GM18517 (cell line): ENCODE measurements around the gene LAMA5.

ENCODE experiments used
- ATAC-seq: cut with Tn5 transposase; IDR thresholded peaks from one replicate; pipeline ENCODE4 v1.9.1; 2021; ENCODE audit warnings: mild to moderate bottlenecking, moderate library complexity; ENCODE audit not compliant: unreplicated experiment

LAMA5 gene

GRCh38 chr20:62305765-62306413, 61.2 kb downstream of the LAMA5 start:
- ATAC-seq: no peak

DNA sequence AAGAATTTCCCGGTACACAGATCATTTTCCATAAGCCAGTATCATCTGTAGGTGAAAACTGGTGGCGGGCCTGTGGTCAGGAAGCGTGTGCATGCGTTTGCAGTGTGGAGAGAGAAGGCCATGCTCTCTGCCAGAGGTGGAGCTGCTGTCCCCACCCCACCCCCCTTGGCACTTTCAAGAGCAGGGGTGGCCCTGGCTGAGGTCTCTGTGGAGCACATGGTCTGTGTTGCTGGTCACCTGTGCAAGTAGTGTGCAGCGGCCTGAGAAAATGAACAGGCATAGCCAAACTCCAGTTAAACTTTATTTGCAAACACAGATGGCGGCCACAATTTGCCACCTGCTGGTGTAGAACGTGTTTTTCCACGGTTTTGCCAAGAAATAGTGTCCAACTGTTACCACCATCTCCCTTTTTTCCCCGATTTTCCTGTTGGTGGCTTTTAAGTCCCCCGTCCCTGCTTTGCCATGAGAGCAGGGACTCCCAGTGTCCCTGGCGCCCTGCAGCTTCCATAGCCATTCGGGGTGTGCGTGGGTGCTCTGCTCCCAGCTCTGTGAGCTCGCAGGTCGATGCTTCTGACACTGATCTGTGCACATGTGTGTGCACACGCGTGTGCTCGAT, 61.9 kb downstream of the LAMA5 start:
- ATAC-seq: no peak

GRCh38 chr20:62304331-62305148, 62.6 kb downstream of the LAMA5 start:
- no peak for ATAC-seq

DNA sequence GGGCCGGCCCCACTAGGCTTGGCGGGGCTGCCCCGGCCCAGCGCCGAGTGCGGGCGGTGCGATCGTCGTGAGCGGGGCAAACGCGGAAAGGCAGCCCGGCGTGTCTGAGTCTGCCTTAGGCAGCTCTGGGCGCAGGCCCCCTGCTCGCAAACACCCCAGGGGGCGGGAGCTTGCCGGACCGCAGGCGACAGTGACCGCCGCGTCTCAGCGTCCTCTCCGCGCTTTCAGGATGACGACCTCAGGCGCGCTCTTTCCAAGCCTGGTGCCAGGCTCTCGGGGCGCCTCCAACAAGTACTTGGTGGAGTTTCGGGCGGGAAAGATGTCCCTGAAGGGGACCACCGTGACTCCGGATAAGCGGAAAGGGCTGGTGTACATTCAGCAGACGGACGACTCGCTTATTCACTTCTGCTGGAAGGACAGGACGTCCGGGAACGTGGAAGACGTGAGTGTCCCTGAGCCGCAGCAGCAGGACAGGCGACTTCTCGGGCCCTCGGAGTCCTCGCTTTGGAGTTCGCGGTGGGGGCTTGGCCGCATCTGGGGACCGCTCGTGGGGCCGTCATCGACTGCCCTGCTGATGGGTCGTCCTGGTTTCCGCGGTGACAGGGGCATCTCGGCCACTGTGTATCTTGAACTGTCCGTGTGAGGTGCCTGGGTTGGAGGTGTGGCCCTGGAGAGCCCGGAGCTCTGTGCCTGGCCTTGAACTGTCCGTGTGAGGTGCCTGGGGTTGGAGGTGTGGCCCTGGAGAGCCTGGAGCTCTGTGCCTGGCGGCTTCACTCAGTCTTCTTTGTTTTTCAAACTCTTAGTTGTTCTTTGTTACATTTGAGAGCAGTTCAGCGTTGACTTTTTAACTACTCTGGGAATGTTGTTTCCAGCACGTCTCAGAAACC, 63.5 kb downstream of the LAMA5 start:
- ATAC-seq: peak; percentile 9

- ATAC-seq: no peak
Measured at GRCh38 chr20:62303062-62303339, 64.1 kb downstream of the LAMA5 start.

- ATAC-seq: peak; percentile 84
Measured at GRCh38 chr20:62302341-62303061, 64.6 kb downstream of the LAMA5 start, which contains the start of gene ADRM1. Gene ADRM1 (plus strand): TSS chr20:62302997. CDS start chr20:62303569, 572 bp downstream.

- peak; percentile 38 for ATAC-seq
Measured at GRCh38 chr20:62301773-62302340, 65.3 kb downstream of the LAMA5 start.

DNA sequence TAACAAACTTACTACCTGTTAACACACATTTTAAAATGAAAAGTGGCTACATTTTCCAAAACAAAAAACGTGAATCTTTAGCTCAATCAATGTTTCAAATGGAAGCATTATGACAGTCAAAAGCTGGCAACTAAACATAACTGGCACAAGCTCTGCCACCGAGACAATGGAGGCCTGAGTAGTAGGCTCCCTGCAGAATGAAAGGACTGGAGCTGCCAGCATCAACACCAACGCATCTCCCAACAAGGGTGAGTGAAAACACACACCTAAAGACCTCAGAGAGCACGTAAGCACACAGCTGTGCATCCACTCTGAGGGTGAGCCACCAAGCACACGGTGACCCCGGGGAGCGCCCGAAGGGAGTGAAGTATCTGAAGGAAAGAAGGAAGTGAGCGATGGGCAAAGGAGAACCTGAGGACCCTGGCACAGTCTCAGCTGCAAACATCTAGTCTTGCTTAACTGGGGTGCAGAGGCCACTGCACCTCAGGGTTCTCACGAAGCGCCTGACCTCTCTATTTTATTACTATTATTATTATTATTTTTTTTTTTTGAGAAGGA, 65.9 kb downstream of the LAMA5 start:
- ATAC-seq: no peak

DNA sequence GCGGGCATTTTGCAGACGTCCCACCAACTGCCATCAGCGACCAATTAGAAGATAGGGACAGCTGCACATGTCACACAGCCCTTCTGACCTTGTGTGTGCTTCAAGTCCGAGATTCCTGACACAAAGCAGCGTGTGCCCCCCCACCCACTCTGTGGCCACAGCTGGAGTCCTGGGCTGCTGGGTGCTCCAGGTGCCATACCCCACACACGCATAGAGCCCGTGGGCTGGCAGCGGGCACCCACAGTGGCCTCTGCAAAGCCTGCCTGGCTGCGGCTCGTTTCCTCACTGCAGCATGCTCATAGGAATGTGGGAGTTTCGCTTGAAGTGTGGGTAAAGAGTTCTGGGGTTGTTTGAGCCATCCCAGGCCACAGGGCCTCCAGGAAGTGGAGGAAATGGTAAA, 66.8 kb downstream of the LAMA5 start:
- ATAC-seq: no peak

GRCh38 chr20:62299666-62300236, 67.4 kb downstream of the LAMA5 start:
- no peak for ATAC-seq

- ATAC-seq: no peak
Measured at GRCh38 chr20:62298577-62299249, 68.4 kb downstream of the LAMA5 start.

DNA sequence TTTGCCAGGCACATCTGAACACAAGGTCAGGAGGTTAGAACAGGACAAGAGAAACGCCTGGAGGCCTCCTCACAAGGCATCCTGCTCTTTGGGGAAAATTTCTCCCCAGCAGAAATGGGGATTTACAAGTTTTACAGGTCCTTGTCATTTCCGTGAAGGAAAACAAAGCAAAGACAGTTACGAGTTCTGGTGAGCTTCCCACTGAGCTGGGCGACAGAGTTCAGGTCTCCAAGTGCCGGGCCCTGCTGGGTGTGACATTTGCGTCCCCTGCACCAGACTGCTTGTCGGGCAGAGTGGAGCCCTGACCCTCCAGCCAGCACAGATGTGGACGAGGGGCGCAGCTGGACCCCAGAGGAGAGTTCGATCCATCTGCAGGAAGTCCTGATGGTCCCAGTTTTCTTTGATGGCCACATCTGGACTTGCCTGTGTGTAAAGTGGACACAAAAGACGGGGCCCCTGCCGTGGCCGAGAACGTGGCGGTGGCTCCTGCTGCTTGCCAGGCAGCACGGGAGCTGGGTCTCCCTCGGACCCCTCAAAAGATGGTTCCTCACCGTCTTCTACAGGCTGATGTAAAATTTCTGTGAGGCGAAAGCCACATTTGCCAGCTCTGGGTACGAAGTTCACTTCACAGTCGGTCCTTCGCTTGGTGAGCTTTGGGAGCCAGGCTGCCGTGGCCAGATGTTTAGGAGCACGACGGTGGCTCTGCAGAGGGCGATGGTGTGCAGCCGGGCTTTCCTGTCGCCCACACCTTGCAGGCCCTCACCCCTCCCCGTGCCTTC, 69.5 kb downstream of the LAMA5 start:
- no peak for ATAC-seq

GRCh38 chr20:62296724-62297448, 70.2 kb downstream of the LAMA5 start:
- no peak for ATAC-seq

DNA sequence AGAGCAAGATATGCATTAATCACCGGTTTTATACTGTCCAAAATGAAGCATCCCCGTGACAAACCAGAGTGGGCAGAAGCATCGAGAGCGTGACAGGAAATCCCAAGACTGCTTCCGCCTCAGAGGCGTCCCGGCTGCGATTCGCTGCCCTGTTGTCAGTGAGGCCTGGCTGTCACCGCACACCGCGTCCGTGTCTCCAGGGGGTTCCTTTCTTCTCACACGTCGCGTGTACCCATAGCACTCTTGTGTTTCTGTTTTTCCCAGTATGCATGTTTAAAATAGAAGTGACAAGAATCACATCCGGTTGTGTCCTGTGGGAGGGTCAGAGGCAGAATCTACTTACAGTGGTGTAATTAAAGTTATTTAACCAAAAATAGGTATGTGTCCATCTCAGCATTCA, 72.6 kb downstream of the LAMA5 start:
- no peak for ATAC-seq

- ATAC-seq: no peak
Measured at GRCh38 chr20:62293946-62294345, 73.2 kb downstream of the LAMA5 start.

GRCh38 chr20:62293111-62293784, 73.9 kb downstream of the LAMA5 start:
- no peak for ATAC-seq

DNA sequence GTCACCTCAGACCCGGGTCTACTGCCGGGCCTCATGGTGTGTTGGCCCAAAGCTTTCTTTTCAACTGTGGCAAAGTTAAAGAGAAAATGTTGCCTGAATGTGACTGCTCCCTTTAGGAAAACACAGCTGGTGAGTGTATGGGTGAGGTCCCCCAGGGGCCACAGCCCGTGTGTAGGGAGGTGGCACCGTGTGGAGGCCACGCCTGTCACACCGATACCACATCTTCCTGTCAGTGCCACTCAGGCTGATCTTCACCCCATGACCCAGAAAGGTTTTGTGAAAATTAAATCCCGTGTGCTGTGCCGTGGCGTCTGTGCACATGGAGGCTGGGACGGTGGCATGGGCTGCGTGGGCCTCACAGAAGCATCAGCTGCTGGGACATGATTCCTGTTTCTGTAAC, 75.0 kb downstream of the LAMA5 start:
- no peak for ATAC-seq
